Thoracic aorta (tissue), 2 donors: ENCODE measurements around the gene CCDC148. TPM values are rescaled to one million over a fixed set of nuclear protein-coding genes. Genes with fewer than 3 reads are reported as not detected.
A peak's percentile ranks its signal among the peaks of the same experiment; 100 is the strongest.
"Not testable (repeated sequence)": the region's sequence is repeated elsewhere in the genome, so short reads cannot be mapped to it uniquely, and the experiment has no call there.

ENCODE experiments used
- ATAC-seq: fragments of 150-250 bp; one replicate; pipeline ENCODE4 v1.8.0; 2017; ENCODE audit warnings: low read depth; ENCODE audit not compliant: insufficient number of reproducible peaks, low FRiP score
- DNase-seq: peaks from one replicate; pipeline ENCODE4 v3.0.0-alpha.2; 2020; ENCODE audit warnings: low spot score
- H3K27ac ChIP-seq, 2 donors: fragments of 200-600 bp; sonication (generic); 1 replicate in 1 of 2; 2 replicates in 1 of 2; pipeline ENCODE4 v1.5.1; 2016; ENCODE audit warnings: mild to moderate bottlenecking in 2 of 2, moderate library complexity in 2 of 2
- H3K27me3 ChIP-seq: fragments of 200-600 bp; sonication (generic); replicated peaks from 2 replicates; pipeline ENCODE4 v1.6.0; 2016; ENCODE audit warnings: mild to moderate bottlenecking; ENCODE audit not compliant: insufficient read depth
- H3K36me3 ChIP-seq: fragments of 200-600 bp; sonication (generic); one replicate; pipeline ENCODE4 v1.5.1; 2016
- H3K4me1 ChIP-seq, 2 donors: fragments of 200-600 bp; sonication (generic); 1 replicate in 1 of 2; 2 replicates in 1 of 2; pipeline versions ENCODE4 v1.5.1 to v1.6.0; 2016; ENCODE audit warnings: low read depth in 2 of 2, mild to moderate bottlenecking in 1 of 2; ENCODE audit not compliant: control insufficient read depth in 1 of 2
- H3K4me3 ChIP-seq: fragments of 200-600 bp; sonication (generic); 2 replicates; pipeline ENCODE4 v1.5.1; 2016; ENCODE audit warnings: mild to moderate bottlenecking
- H3K9me3 ChIP-seq: fragments of 200-600 bp; sonication (generic); 2 replicates; pipeline ENCODE4 v1.5.1; 2016
- total RNA-seq, 2 donors: library from RNA; depleted of rRNA; stranded (reverse); fragments of >200 nt; gene quantifications; one replicate each; pipeline versions ENCODE4 v1.1.0 to v1.2.3, GENCODE V29; 2016
- TF ChIP-seq, protein P1 (sequence below): fragments of 200-600 bp; sonication (generic); IDR thresholded peaks from one replicate; pipeline ENCODE4 v1.5.1; 2019; ENCODE audit warnings: antibody characterized with exemption

CCDC148 gene
- total RNA-seq, 2 donors from 2014 or later = 0.71 TPM; not detected in 1

DNA sequence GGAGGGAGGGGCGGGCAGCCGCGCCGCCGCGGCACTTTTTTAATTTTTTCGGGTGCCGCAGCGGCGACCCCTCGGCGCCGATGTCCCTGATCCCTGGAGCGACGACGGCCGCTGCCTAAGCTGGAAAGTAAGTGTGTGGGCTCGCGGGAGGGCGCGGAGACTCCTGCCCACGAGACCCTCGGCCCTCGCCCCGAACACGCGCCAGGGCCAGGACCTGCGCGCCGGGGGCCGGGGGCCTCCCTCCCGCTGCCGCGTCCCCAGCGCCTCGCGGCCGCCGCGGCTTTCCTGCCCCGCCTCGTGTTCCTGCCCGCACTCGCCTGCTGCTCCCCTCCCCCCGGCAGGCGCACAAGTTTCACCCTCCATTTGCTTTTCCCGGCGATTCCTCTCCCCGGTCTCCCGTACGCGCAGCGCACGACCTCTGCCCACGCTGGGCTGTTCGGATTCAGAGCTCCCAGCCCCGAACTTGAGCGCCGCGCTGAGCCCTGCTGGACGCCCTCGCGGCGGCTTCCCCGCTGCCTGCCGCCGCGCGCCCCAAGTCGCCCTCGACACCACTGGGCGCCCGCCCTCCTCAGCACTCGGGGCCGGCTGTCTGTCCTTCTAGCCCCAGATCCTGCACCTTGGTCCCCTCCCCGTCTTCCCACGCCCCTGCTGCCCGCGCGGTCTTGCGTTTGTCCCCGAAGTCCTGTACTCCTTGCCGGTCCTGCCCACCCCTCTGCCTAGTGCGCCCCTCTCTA lies 706 bp upstream of the CCDC148 start:
- TF ChIP-seq, protein P1, sequence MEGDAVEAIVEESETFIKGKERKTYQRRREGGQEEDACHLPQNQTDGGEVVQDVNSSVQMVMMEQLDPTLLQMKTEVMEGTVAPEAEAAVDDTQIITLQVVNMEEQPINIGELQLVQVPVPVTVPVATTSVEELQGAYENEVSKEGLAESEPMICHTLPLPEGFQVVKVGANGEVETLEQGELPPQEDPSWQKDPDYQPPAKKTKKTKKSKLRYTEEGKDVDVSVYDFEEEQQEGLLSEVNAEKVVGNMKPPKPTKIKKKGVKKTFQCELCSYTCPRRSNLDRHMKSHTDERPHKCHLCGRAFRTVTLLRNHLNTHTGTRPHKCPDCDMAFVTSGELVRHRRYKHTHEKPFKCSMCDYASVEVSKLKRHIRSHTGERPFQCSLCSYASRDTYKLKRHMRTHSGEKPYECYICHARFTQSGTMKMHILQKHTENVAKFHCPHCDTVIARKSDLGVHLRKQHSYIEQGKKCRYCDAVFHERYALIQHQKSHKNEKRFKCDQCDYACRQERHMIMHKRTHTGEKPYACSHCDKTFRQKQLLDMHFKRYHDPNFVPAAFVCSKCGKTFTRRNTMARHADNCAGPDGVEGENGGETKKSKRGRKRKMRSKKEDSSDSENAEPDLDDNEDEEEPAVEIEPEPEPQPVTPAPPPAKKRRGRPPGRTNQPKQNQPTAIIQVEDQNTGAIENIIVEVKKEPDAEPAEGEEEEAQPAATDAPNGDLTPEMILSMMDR = no peak
- ATAC-seq = peak; percentile 5
- peak overlapping the region; percentile 82 to 84 for H3K27ac ChIP-seq
- no peaks in the 10 kb centered on the region for H3K9me3 ChIP-seq
- H3K27me3 ChIP-seq = no peaks in the 10 kb centered on the region
- peak overlapping the region; percentile 93 for H3K4me3 ChIP-seq
- no peak for DNase-seq
- H3K36me3 ChIP-seq = no peaks in the 10 kb centered on the region
- peaks cover 0 to 20% of the 10 kb centered on the region in 2 donors for H3K4me1 ChIP-seq

DNA sequence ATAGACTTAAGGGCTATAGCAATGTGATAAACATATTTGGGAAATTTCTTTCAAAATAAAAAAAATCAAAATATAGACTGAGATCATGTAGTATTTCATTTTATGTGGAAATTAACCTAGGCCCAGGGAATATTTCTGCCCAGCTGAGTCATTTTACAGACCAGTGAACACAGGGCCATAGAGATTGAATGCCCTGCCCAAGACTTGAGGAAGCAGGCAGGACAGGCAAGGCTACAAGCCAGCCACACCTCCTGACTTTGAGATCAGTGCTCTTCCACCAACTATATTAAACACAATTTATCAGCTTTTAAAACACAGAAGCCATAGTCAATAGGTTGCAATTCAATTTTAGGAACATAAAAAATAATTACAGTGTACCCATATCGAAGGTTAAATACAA lies 12.9 kb downstream of the CCDC148 start:
- H3K27me3 ChIP-seq = no peaks in the 10 kb centered on the region
- no peaks in the 10 kb centered on the region for H3K36me3 ChIP-seq
- DNase-seq (no peak), ATAC-seq (no peak)
- H3K4me1 ChIP-seq = no peaks in the 10 kb centered on the region
- no peak overlapping the region for H3K27ac ChIP-seq
- no peaks in the 10 kb centered on the region for H3K9me3 ChIP-seq
- H3K4me3 ChIP-seq = no peak overlapping the region
- TF ChIP-seq, protein P1 = no peak

- not testable (repeated sequence) for H3K4me3 ChIP-seq, H3K9me3 ChIP-seq, H3K27me3 ChIP-seq, ATAC-seq, DNase-seq, H3K27ac ChIP-seq, H3K36me3 ChIP-seq, H3K4me1 ChIP-seq
These were observed 17.5 kb downstream of the CCDC148 start for GRCh38 chr2:158439062-158439461.

DNA sequence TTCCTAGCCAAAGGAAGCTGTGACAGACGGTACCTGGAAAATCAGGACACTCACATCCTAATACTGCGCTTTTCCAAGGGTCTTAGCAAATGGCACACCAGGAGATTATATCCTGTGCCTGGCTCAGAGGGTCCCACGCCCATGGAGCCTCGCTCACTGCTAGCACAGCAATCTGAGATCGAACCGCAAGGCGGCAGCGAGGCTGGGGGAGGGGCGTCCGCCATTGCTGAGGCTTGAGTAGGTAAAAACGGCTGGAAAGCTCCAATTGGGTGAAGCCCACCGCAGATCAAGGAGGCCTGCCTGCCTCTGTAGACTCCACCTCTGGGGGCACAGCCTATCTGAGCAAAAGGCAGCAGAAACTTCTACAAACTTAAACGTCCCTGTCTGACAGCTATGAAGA lies 22.8 kb downstream of the CCDC148 start:
- not testable (repeated sequence) for H3K4me3 ChIP-seq, H3K27me3 ChIP-seq, H3K36me3 ChIP-seq, ATAC-seq, H3K27ac ChIP-seq, H3K9me3 ChIP-seq, H3K4me1 ChIP-seq, DNase-seq

- no peaks in the 10 kb centered on the region for H3K36me3 ChIP-seq
- no peaks in the 10 kb centered on the region for H3K4me1 ChIP-seq
- no peak overlapping the region for H3K27ac ChIP-seq
- no peaks in the 10 kb centered on the region for H3K27me3 ChIP-seq
- DNase-seq (no peak), ATAC-seq (no peak)
- no peak overlapping the region for H3K4me3 ChIP-seq
- TF ChIP-seq, protein P1 = no peak
- peaks cover 6% of the 10 kb centered on the region for H3K9me3 ChIP-seq
These were observed 24.4 kb downstream of the CCDC148 start for GRCh38 chr2:158432117-158432516.

DNA sequence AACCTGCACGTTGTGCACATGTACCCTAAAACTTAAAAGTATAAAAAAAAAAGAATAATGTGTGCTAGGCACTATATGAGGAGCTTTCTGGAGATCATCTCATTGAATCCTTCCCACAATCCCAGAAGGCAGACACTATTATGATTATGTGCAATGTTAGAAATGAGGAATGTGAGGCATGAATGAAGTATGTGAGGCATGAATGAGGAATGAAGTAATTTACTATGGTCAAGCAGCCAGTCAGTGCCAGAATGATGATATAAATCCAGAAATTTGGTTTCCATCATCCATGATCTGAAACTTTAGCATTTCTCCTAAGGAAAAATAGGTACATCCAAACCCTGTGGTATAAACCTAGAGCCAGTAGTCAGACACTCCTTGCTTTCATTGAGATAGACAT lies 42.0 kb downstream of the CCDC148 start:
- ATAC-seq (no peak), DNase-seq (no peak)
- TF ChIP-seq, protein P1 = no peak
- no peaks in the 10 kb centered on the region for H3K27me3 ChIP-seq
- no peak overlapping the region for H3K4me3 ChIP-seq
- no peaks in the 10 kb centered on the region for H3K4me1 ChIP-seq
- H3K9me3 ChIP-seq = peaks cover 11% of the 10 kb centered on the region
- no peak overlapping the region for H3K27ac ChIP-seq
- H3K36me3 ChIP-seq = no peaks in the 10 kb centered on the region
